Glutamatergic neuron (in vitro differentiated cells): Measurements from ENCODE around the gene NUP98. TPM values are rescaled to one million over a fixed set of nuclear protein-coding genes. Genes with fewer than 3 reads are reported as not detected.
"Not testable (repeated sequence)": the region's sequence is repeated elsewhere in the genome, so short reads cannot be mapped to it uniquely, and the experiment has no call there.

Source experiments
- DNase-seq: peaks from one replicate; pipeline ENCODE4 v3.0.0; 2022
- H3K27ac Mint-ChIP-seq: one replicate; pipeline ENCODE4 v1.8.0; 2020; ENCODE audit warnings: mild to moderate bottlenecking, mixed read lengths, inconsistent platforms; ENCODE audit not compliant: unreplicated experiment
- H3K27me3 Mint-ChIP-seq: one replicate; pipeline ENCODE4 v1.8.0; 2020; ENCODE audit warnings: mild to moderate bottlenecking, moderate library complexity, mixed read lengths, inconsistent platforms; ENCODE audit not compliant: unreplicated experiment
- H3K36me3 Mint-ChIP-seq: one replicate; pipeline ENCODE4 v1.8.0; 2020; ENCODE audit warnings: mild to moderate bottlenecking, mixed read lengths, inconsistent platforms; ENCODE audit not compliant: unreplicated experiment
- H3K4me1 Mint-ChIP-seq: one replicate; pipeline ENCODE4 v1.8.0; 2020; ENCODE audit warnings: mild to moderate bottlenecking, low read depth, mixed read lengths, inconsistent platforms; ENCODE audit not compliant: unreplicated experiment
- H3K4me3 Mint-ChIP-seq: one replicate; pipeline ENCODE4 v1.8.0; 2020; ENCODE audit warnings: mild to moderate bottlenecking, mixed read lengths, inconsistent platforms; ENCODE audit not compliant: unreplicated experiment
- H3K9me3 Mint-ChIP-seq: one replicate; pipeline ENCODE4 v1.8.0; 2020; ENCODE audit warnings: mild to moderate bottlenecking, moderate library complexity, mixed read lengths, inconsistent platforms; ENCODE audit not compliant: unreplicated experiment
- CTCF ChIP-seq: fragments of 200-600 bp; sonication (generic); IDR thresholded peaks from one replicate; pipeline ENCODE4 v1.5.0; 2021; ENCODE audit not compliant: partially characterized antibody, unreplicated experiment
- total RNA-seq: library from RNA; stranded (reverse); fragmentation: NEBNext Ultra II Directional; extraction: Animal tissue kit (Norgen Biotek cat#: 25700); gene quantifications from one replicate; pipeline ENCODE4 v1.2.1, GENCODE V29; 2021; ENCODE audit not compliant: unreplicated experiment

Gene NUP98
- total RNA-seq, 1 donor from 2014 or later, result 49.6 TPM

GRCh38 chr11:3773180-3773579 is 24.2 kb downstream of the NUP98 start:
- Mint-ChIP-seq H3K9me3 (peaks cover 2% of the 10 kb centered on the region), H3K27me3 (no peaks in the 10 kb centered on the region), H3K36me3 (no peaks in the 10 kb centered on the region), H3K4me3 (no peak overlapping the region), H3K4me1 (no peaks in the 10 kb centered on the region), H3K27ac (no peak overlapping the region)
- DNase-seq, result no peak
- TF ChIP-seq CTCF, result no peak

- H3K36me3 Mint-ChIP-seq, result no peaks in the 10 kb centered on the region
- peaks cover 2% of the 10 kb centered on the region for H3K9me3 Mint-ChIP-seq
- no peak for TF ChIP-seq CTCF
- no peak overlapping the region for H3K27ac Mint-ChIP-seq
- no peak overlapping the region for H3K4me3 Mint-ChIP-seq
- no peak for DNase-seq
- H3K4me1 Mint-ChIP-seq, result no peaks in the 10 kb centered on the region
- H3K27me3 Mint-ChIP-seq, result no peaks in the 10 kb centered on the region
Measured at GRCh38 chr11:3767536-3767935, 29.8 kb downstream of the NUP98 start.

- not testable (repeated sequence) for H3K27ac Mint-ChIP-seq, H3K4me3 Mint-ChIP-seq, H3K9me3 Mint-ChIP-seq, H3K27me3 Mint-ChIP-seq, DNase-seq, H3K4me1 Mint-ChIP-seq, H3K36me3 Mint-ChIP-seq
Measured at GRCh38 chr11:3766836-3767235, 30.5 kb downstream of the NUP98 start.

GRCh38 chr11:3764266-3764665 is 33.1 kb downstream of the NUP98 start:
- H3K27ac Mint-ChIP-seq, result no peak overlapping the region
- no peaks in the 10 kb centered on the region for H3K4me1 Mint-ChIP-seq
- no peak for DNase-seq
- no peaks in the 10 kb centered on the region for H3K27me3 Mint-ChIP-seq
- H3K9me3 Mint-ChIP-seq, result peaks cover 2% of the 10 kb centered on the region
- no peak overlapping the region for H3K4me3 Mint-ChIP-seq
- H3K36me3 Mint-ChIP-seq, result no peaks in the 10 kb centered on the region
- no peak for TF ChIP-seq CTCF

- Mint-ChIP-seq H3K27ac (no peak overlapping the region), H3K9me3 (no peaks in the 10 kb centered on the region), H3K36me3 (peaks cover 4% of the 10 kb centered on the region), H3K4me3 (no peak overlapping the region), H3K27me3 (no peaks in the 10 kb centered on the region), H3K4me1 (no peaks in the 10 kb centered on the region)
- DNase-seq, result no peak
- no peak for TF ChIP-seq CTCF
Measured at GRCh38 chr11:3755151-3755550, 42.2 kb downstream of the NUP98 start.

- Mint-ChIP-seq H3K4me1 (no peaks in the 10 kb centered on the region), H3K27me3 (no peaks in the 10 kb centered on the region), H3K27ac (no peak overlapping the region), H3K36me3 (peaks cover 4% of the 10 kb centered on the region), H3K4me3 (no peak overlapping the region), H3K9me3 (no peaks in the 10 kb centered on the region)
- no peak for TF ChIP-seq CTCF
- DNase-seq, result no peak
Measured at GRCh38 chr11:3753110-3753509, 44.2 kb downstream of the NUP98 start.
